Smooth muscle cell (in vitro differentiated cells): ENCODE measurements around the gene PDE1A. TPM values are rescaled to one million over a fixed set of nuclear protein-coding genes. Genes with fewer than 3 reads are reported as not detected.
"Not testable (repeated sequence)": the region's sequence is repeated elsewhere in the genome, so short reads cannot be mapped to it uniquely, and the experiment has no call there.

Experiments
- DNase-seq: peaks from one replicate; lab custom pipeline; 2025; ENCODE audit not compliant: unreplicated experiment; lab: John Stamatoyannopoulos, UW
- H2AFZ ChIP-seq: fragments of 200-600 bp; sonication (generic); 2 replicates; pipeline ENCODE4 v1.6.0; 2016; ENCODE audit warnings: antibody characterized with exemption, low read depth, mild to moderate bottlenecking
- H3F3A ChIP-seq: fragments of 200-600 bp; sonication (generic); 2 replicates; pipeline ENCODE4 v1.6.0; 2017; ENCODE audit warnings: antibody characterized with exemption, low read depth
- H3K27ac ChIP-seq: fragments of 200-600 bp; sonication (generic); 2 replicates; pipeline ENCODE4 v1.5.1; 2016; ENCODE audit warnings: low read depth, mild to moderate bottlenecking
- H3K27me3 ChIP-seq: fragments of 200-600 bp; sonication (generic); 2 replicates; pipeline ENCODE4 v1.6.1; 2016; ENCODE audit warnings: low read depth, mild to moderate bottlenecking
- H3K36me3 ChIP-seq: fragments of 200-600 bp; sonication (generic); 2 replicates; pipeline ENCODE4 v1.5.1; 2016; ENCODE audit warnings: low read depth
- H3K4me1 ChIP-seq: fragments of 200-600 bp; sonication (generic); 2 replicates; pipeline ENCODE4 v1.5.1; 2016; ENCODE audit warnings: low read depth
- H3K4me2 ChIP-seq: fragments of 200-600 bp; sonication (generic); 2 replicates; pipeline ENCODE4 v1.6.0; 2016; ENCODE audit warnings: mild to moderate bottlenecking
- H3K4me3 ChIP-seq: fragments of 200-600 bp; sonication (generic); 2 replicates; pipeline ENCODE4 v1.5.1; 2016; ENCODE audit warnings: mild to moderate bottlenecking
- H3K79me2 ChIP-seq: fragments of 200-600 bp; sonication (generic); 2 replicates; pipeline ENCODE4 v1.6.0; 2016; ENCODE audit warnings: low read depth, mild to moderate bottlenecking
- H3K9ac ChIP-seq: fragments of 200-600 bp; sonication (generic); 2 replicates; pipeline ENCODE4 v1.6.0; 2016; ENCODE audit warnings: low read depth
- H3K9me3 ChIP-seq: fragments of 200-600 bp; sonication (generic); replicated peaks from 2 replicates; pipeline ENCODE4 v1.5.1; 2016; ENCODE audit warnings: low read depth
- H4K20me1 ChIP-seq: fragments of 200-600 bp; sonication (generic); 2 replicates; pipeline ENCODE4 v1.6.0; 2016; ENCODE audit warnings: low read depth
- CTCF ChIP-seq: fragments of 200-600 bp; sonication (generic); IDR thresholded peaks from 2 replicates; pipeline ENCODE4 v1.5.1; 2017; ENCODE audit warnings: borderline replicate concordance, mild to moderate bottlenecking, antibody characterized with exemption; ENCODE audit not compliant: insufficient read depth, poor library complexity, severe bottlenecking
- WGBS: methylation state at CpG from one replicate; pipeline ENCODE4 v1.1.7; 2016; ENCODE audit warnings: low lambda C conversion rate; 5-methylcytosine and 5-hydroxymethylcytosine counted together
- polyA plus RNA-seq: library from polyadenylated mRNA; unstranded; fragments of >200 nt; fragmentation: Nextera tagmentation; extraction: Ambion mirVana; gene quantifications from 2 replicates; pipeline ENCODE4 v1.2.1, GENCODE V29; 2016
- total RNA-seq: library from RNA; depleted of rRNA; stranded (reverse); fragments of >200 nt; gene quantifications from 2 replicates; pipeline ENCODE4 v1.2.3, GENCODE V29; 2014

The PDE1A gene
- total and polyA plus RNA-seq, 2 experiments from 2014 or later = 0.58 to 0.96 TPM

- H3K9ac ChIP-seq = no peak overlapping the region
- no peaks in the 10 kb centered on the region for H4K20me1 ChIP-seq
- no peak overlapping the region for H3K4me2 ChIP-seq
- H3K4me3 ChIP-seq = no peak overlapping the region
- no peak for DNase-seq
- no peaks in the 10 kb centered on the region for H3K36me3 ChIP-seq
- TF ChIP-seq CTCF = no peak
- H3K9me3 ChIP-seq = no peaks in the 10 kb centered on the region
- no peaks in the 10 kb centered on the region for H3F3A ChIP-seq
- H3K4me1 ChIP-seq = no peaks in the 10 kb centered on the region
- 76% methylated on average over 2 of the region's 2 CpGs for WGBS
- no peaks in the 10 kb centered on the region for H3K79me2 ChIP-seq
- no peak overlapping the region for H3K27ac ChIP-seq
- no peak overlapping the region for H2AFZ ChIP-seq
- H3K27me3 ChIP-seq = no peaks in the 10 kb centered on the region
These were observed 35.4 kb downstream of the PDE1A start for GRCh38 chr2:182391443-182391842.

- not testable (repeated sequence) for H3K79me2 ChIP-seq, H3K4me2 ChIP-seq, H3K9ac ChIP-seq, H3K27ac ChIP-seq, H3K4me1 ChIP-seq, H2AFZ ChIP-seq, DNase-seq, H3K27me3 ChIP-seq, H3K9me3 ChIP-seq, H3K36me3 ChIP-seq, H3F3A ChIP-seq, H4K20me1 ChIP-seq, H3K4me3 ChIP-seq
- 94% methylated on average over 25 of the region's 42 CpGs for WGBS
These were observed 40.5 kb downstream of the PDE1A start for GRCh38 chr2:182386267-182386880.

GRCh38 chr2:182384860-182385259 is 42.0 kb downstream of the PDE1A start:
- Histone ChIP-seq H4K20me1 (no peaks in the 10 kb centered on the region), H3F3A (no peaks in the 10 kb centered on the region), H3K4me3 (no peak overlapping the region), H3K79me2 (no peaks in the 10 kb centered on the region), H3K9me3 (no peaks in the 10 kb centered on the region), H2AFZ (no peak overlapping the region), H3K9ac (no peak overlapping the region), H3K4me2 (no peak overlapping the region), H3K4me1 (no peaks in the 10 kb centered on the region), H3K27me3 (no peaks in the 10 kb centered on the region), H3K36me3 (no peaks in the 10 kb centered on the region), H3K27ac (no peak overlapping the region)
- no peak for TF ChIP-seq CTCF
- DNase-seq = no peak

- Histone ChIP-seq H3K36me3 (no peaks in the 10 kb centered on the region), H3K9ac (no peak overlapping the region), H3F3A (no peaks in the 10 kb centered on the region), H3K4me2 (no peak overlapping the region), H2AFZ (no peak overlapping the region), H3K9me3 (no peaks in the 10 kb centered on the region), H3K27ac (no peak overlapping the region), H3K79me2 (no peaks in the 10 kb centered on the region), H4K20me1 (no peaks in the 10 kb centered on the region), H3K27me3 (no peaks in the 10 kb centered on the region), H3K4me3 (no peak overlapping the region), H3K4me1 (no peaks in the 10 kb centered on the region)
- WGBS = 97% methylated on average over 8 of the region's 8 CpGs
- TF ChIP-seq CTCF = no peak
- DNase-seq = no peak
These were observed 45.6 kb downstream of the PDE1A start for GRCh38 chr2:182381225-182381624.
